ENCODE measurements around the gene SPATA31D4.

Gene SPATA31D4

GRCh38 chr9:81968026-81968425, 39.8 kb downstream of the SPATA31D4 start:
- DNase-seq = no peak

GRCh38 chr9:81969971-81970370, 41.7 kb downstream of the SPATA31D4 start:
- no peak for DNase-seq

- DNase-seq = no peak
Measured at GRCh38 chr9:81971727-81972126, 43.5 kb downstream of the SPATA31D4 start.

- DNase-seq = no peak
Measured at GRCh38 chr9:81974764-81975163, 46.5 kb downstream of the SPATA31D4 start.

- no peak for DNase-seq
Measured at GRCh38 chr9:81976351-81976750, 48.1 kb downstream of the SPATA31D4 start.

GRCh38 chr9:81979196-81979595, 51.0 kb downstream of the SPATA31D4 start:
- no peak for DNase-seq

GRCh38 chr9:81980568-81980967, 52.3 kb downstream of the SPATA31D4 start:
- no peak for DNase-seq

GRCh38 chr9:81981883-81982282, 53.7 kb downstream of the SPATA31D4 start:
- no peak for DNase-seq
